Measurements from ENCODE around the gene NMNAT2. TPM values are rescaled to one million over a fixed set of nuclear protein-coding genes. Genes with fewer than 3 reads are reported as not detected.

NMNAT2 gene
- total RNA-seq, 1 experiment from 2014 or later: not detected

DNA sequence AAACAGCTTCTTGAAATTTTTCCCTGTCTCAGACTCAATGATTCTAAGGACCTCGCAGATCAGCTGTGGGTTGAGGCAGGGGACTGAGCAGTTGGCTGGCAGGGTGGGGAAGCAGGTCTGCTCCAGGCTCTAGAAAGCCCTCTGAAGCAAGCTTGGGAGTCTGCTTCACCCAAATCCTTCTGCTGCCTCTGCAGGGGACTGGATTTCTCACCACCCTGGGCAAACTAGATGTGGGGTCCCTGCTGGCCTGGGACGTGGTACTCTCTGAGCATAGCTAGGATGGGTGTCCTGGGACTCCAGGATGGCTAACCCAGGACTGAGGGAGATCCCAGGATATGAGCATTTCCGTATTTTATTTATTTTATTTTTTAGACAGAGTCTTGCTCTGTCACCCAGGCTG lies 142.9 kb downstream of the NMNAT2 start:
- H3K9me2 ChIP-seq (ENCODE audit: insufficient read depth): no peaks in the 10 kb centered on the region
- DNase-seq (ENCODE audit: low read depth, low spot score) (no peak), ATAC-seq (no peak)
- no peaks in the 10 kb centered on the region for H3K79me2 ChIP-seq (ENCODE audit: insufficient read depth, low read length)
- TF ChIP-seq JUND (IDR thresholded peaks at IDR 0.05) (no peak), ELF1 (IDR thresholded peaks at IDR 0.05; ENCODE audit: borderline replicate concordance, low read depth) (no peak), ZFX (IDR thresholded peaks at IDR 0.05) (no peak), EZH2 (IDR thresholded peaks at IDR 0.05) (no peak), CEBPB (IDR thresholded peaks at IDR 0.05; ENCODE audit: low read depth) (no peak), ZNF274 (IDR thresholded peaks at IDR 0.05; ENCODE audit: low read depth, low read length) (no peak), SRF (IDR thresholded peaks at IDR 0.05; ENCODE audit: low read depth) (no peak)
- TF ChIP-seq, protein P1, sequence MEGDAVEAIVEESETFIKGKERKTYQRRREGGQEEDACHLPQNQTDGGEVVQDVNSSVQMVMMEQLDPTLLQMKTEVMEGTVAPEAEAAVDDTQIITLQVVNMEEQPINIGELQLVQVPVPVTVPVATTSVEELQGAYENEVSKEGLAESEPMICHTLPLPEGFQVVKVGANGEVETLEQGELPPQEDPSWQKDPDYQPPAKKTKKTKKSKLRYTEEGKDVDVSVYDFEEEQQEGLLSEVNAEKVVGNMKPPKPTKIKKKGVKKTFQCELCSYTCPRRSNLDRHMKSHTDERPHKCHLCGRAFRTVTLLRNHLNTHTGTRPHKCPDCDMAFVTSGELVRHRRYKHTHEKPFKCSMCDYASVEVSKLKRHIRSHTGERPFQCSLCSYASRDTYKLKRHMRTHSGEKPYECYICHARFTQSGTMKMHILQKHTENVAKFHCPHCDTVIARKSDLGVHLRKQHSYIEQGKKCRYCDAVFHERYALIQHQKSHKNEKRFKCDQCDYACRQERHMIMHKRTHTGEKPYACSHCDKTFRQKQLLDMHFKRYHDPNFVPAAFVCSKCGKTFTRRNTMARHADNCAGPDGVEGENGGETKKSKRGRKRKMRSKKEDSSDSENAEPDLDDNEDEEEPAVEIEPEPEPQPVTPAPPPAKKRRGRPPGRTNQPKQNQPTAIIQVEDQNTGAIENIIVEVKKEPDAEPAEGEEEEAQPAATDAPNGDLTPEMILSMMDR (IDR thresholded peaks at IDR 0.05 in 2 of 3, conservative IDR thresholded peaks at IDR 0.05 in 1 of 3; ENCODE audit: borderline replicate concordance in 1 of 3, insufficient read depth in 1 of 3, low read depth in 2 of 3, low read length in 2 of 3): no peak
- no peak overlapping the region for H3K9ac ChIP-seq (ENCODE audit: low read length)
- ChIA-PET POLR2A (no interaction called here), CTCF (no interaction called here), RAD21 (ENCODE audit: low non-redundant PET in 1 of 2, low total read pairs in 2 of 2, uncharacterized antibody in 2 of 2, unreplicated experiment in 2 of 2) (interaction anchor here in 1 of 2 experiments (0.6 kb wide), 1 partner anchor 239 kb away, joined by 3 read pairs; no protein-coding TSS in a partner anchor)
- intact Hi-C loops (cut with micrococcal nuclease): no loop called here
- H3K27ac ChIP-seq (ENCODE audit: low read depth, low read length): no peak overlapping the region
- H2AFZ ChIP-seq (ENCODE audit: low read depth, low read length, poor library complexity, severe bottlenecking): no peak overlapping the region
- peaks cover 0 to 15% of the 10 kb centered on the region in 2 experiments; a peak in 2 of 4 replicates for H3K4me1 ChIP-seq (ENCODE audit: control insufficient read depth in 1 of 2, insufficient read depth in 2 of 2, low read length in 2 of 2)
- BruUV-seq (replicated peaks): no TSS peak
- H3K4me3 ChIP-seq (replicated peaks in 1 of 2; ENCODE audit: low read depth in 1 of 2, low read length in 2 of 2): no peak overlapping the region
- no peaks in the 10 kb centered on the region for H3K9me3 ChIP-seq (ENCODE audit: control insufficient read depth in 1 of 2, insufficient read depth in 1 of 2, low read depth in 1 of 2, low read length in 2 of 2)
- no peaks in the 10 kb centered on the region for H3K27me3 ChIP-seq (ENCODE audit: insufficient read depth, low read length)
- no peak overlapping the region for H3K4me2 ChIP-seq (ENCODE audit: low read length)
- H3K36me3 ChIP-seq (ENCODE audit: control insufficient read depth in 1 of 2, insufficient read depth in 2 of 2, low read length in 2 of 2): no peaks in the 10 kb centered on the region
- no peaks in the 10 kb centered on the region for H4K20me1 ChIP-seq (ENCODE audit: insufficient read depth)

- Histone ChIP-seq H3K27me3 (ENCODE audit: insufficient read depth, low read length) (no peaks in the 10 kb centered on the region), H4K20me1 (ENCODE audit: insufficient read depth) (no peaks in the 10 kb centered on the region), H3K4me3 (replicated peaks in 1 of 2; ENCODE audit: low read depth in 1 of 2, low read length in 2 of 2) (no peak overlapping the region), H3K4me1 (ENCODE audit: control insufficient read depth in 1 of 2, insufficient read depth in 2 of 2, low read length in 2 of 2) (peaks cover 0 to 15% of the 10 kb centered on the region in 2 experiments; a peak in 2 of 4 replicates), H3K4me2 (ENCODE audit: low read length) (no peak overlapping the region), H3K9ac (ENCODE audit: low read length) (no peak overlapping the region), H3K9me3 (ENCODE audit: control insufficient read depth in 1 of 2, insufficient read depth in 1 of 2, low read depth in 1 of 2, low read length in 2 of 2) (no peaks in the 10 kb centered on the region), H2AFZ (ENCODE audit: low read depth, low read length, poor library complexity, severe bottlenecking) (no peak overlapping the region), H3K9me2 (ENCODE audit: insufficient read depth) (no peaks in the 10 kb centered on the region), H3K79me2 (ENCODE audit: insufficient read depth, low read length) (no peaks in the 10 kb centered on the region), H3K36me3 (ENCODE audit: control insufficient read depth in 1 of 2, insufficient read depth in 2 of 2, low read length in 2 of 2) (no peaks in the 10 kb centered on the region), H3K27ac (ENCODE audit: low read depth, low read length) (no peak overlapping the region)
- DNase-seq (ENCODE audit: low read depth, low spot score) (no peak), ATAC-seq (no peak)
- ChIA-PET CTCF (no interaction called here), RAD21 (ENCODE audit: low non-redundant PET in 1 of 2, low total read pairs in 2 of 2, uncharacterized antibody in 2 of 2, unreplicated experiment in 2 of 2) (interaction anchor here in 1 of 2 experiments (0.6 kb wide), 1 partner anchor 239 kb away, joined by 3 read pairs; no protein-coding TSS in a partner anchor), POLR2A (no interaction called here)
- intact Hi-C loops (cut with micrococcal nuclease): no loop called here
- BruUV-seq (replicated peaks): no TSS peak
- no peak for TF ChIP-seq POLR2AphosphoS5 (IDR thresholded peaks at IDR 0.05; ENCODE audit: low read depth, low read length)
- TF ChIP-seq, protein P2, sequence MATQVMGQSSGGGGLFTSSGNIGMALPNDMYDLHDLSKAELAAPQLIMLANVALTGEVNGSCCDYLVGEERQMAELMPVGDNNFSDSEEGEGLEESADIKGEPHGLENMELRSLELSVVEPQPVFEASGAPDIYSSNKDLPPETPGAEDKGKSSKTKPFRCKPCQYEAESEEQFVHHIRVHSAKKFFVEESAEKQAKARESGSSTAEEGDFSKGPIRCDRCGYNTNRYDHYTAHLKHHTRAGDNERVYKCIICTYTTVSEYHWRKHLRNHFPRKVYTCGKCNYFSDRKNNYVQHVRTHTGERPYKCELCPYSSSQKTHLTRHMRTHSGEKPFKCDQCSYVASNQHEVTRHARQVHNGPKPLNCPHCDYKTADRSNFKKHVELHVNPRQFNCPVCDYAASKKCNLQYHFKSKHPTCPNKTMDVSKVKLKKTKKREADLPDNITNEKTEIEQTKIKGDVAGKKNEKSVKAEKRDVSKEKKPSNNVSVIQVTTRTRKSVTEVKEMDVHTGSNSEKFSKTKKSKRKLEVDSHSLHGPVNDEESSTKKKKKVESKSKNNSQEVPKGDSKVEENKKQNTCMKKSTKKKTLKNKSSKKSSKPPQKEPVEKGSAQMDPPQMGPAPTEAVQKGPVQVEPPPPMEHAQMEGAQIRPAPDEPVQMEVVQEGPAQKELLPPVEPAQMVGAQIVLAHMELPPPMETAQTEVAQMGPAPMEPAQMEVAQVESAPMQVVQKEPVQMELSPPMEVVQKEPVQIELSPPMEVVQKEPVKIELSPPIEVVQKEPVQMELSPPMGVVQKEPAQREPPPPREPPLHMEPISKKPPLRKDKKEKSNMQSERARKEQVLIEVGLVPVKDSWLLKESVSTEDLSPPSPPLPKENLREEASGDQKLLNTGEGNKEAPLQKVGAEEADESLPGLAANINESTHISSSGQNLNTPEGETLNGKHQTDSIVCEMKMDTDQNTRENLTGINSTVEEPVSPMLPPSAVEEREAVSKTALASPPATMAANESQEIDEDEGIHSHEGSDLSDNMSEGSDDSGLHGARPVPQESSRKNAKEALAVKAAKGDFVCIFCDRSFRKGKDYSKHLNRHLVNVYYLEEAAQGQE (IDR thresholded peaks at IDR 0.05; ENCODE audit: low read depth): no peak
These were observed 143.3 kb downstream of the NMNAT2 start for GRCh38 chr1:183274836-183275235.

All from HCT116 (cell line).